Measurements from ENCODE around the gene PTPRM. TPM values are rescaled to one million over a fixed set of nuclear protein-coding genes. Genes with fewer than 3 reads are reported as not detected.

PTPRM gene
- total and polyA plus RNA-seq, 2 donors (not counting 3 experiments of a cell fraction or from before 2014, with no cell fraction given), result 37.4 to 43.7 TPM

- no peak overlapping the region for H2AFZ ChIP-seq (ENCODE audit: low read depth, low read length)
- no peak for TF ChIP-seq JUN (IDR thresholded peaks at IDR 0.05; ENCODE audit: borderline replicate concordance, insufficient read depth, insufficient read length, low read depth)
- no peak for TF ChIP-seq POLR2A (IDR thresholded peaks at IDR 0.05; ENCODE audit: low read depth, low read length)
- no peak for TF ChIP-seq FOS (IDR thresholded peaks at IDR 0.05; ENCODE audit: borderline replicate concordance, insufficient read depth, low read length)
- TF ChIP-seq MYC (IDR thresholded peaks at IDR 0.05; ENCODE audit: low read depth, low read length), result no peak
- TF ChIP-seq POLR2AphosphoS5 (IDR thresholded peaks at IDR 0.05; ENCODE audit: insufficient read depth, low read depth, low read length), result no peak
- no peak for TF ChIP-seq EZH2 (IDR thresholded peaks at IDR 0.05; ENCODE audit: borderline replicate concordance, low read depth, low read length, severe bottlenecking)
- no peak for TF ChIP-seq MAX (IDR thresholded peaks at IDR 0.05; ENCODE audit: insufficient read depth, insufficient read length)
- no peak for TF ChIP-seq GATA2 (IDR thresholded peaks at IDR 0.05; ENCODE audit: insufficient read depth, insufficient read length, low read depth, low read length)
- no peak for TF ChIP-seq CTCF (IDR thresholded peaks at IDR 0.05; ENCODE audit: extremely low read depth in 1 of 2, insufficient read depth in 1 of 2, low read depth in 1 of 2, low read length in 2 of 2)
- H3K9me3 ChIP-seq (replicated peaks; ENCODE audit: control insufficient read depth, insufficient read depth, low read length), result no peaks in the 10 kb centered on the region
- no peaks in the 10 kb centered on the region for H4K20me1 ChIP-seq (replicated peaks; ENCODE audit: control insufficient read depth, extremely low read depth, insufficient read depth, low read length)
- BruUV-seq (replicated peaks), result no TSS peak
- no peaks in the 10 kb centered on the region for H3K4me1 ChIP-seq (ENCODE audit: control insufficient read depth, extremely low read depth, insufficient read depth, low read length)
- no peak for DNase-seq (ENCODE audit: low read depth, low spot score)
- H3K4me2 ChIP-seq (ENCODE audit: insufficient read depth, low read length), result no peak overlapping the region
- H3K27ac ChIP-seq (ENCODE audit: insufficient read depth, low read depth, low read length), result no peak overlapping the region
- dilution Hi-C loops (cut with MboI; ENCODE audit: extremely low pct_ligation_motif_present, low sequenced_read_pairs), result no loop called here
- H3K9me1 ChIP-seq (replicated peaks; ENCODE audit: control insufficient read depth, extremely low read depth, insufficient read depth, low read length), result no peaks in the 10 kb centered on the region
- intact Hi-C loops (cut with micrococcal nuclease), result loop anchor here (10.0 kb wide), 1 partner anchor 367 kb away; no protein-coding TSS in a partner anchor
- H3K27me3 ChIP-seq (ENCODE audit: control insufficient read depth in 2 of 2, insufficient read depth in 2 of 2, low read length in 2 of 2), result no peaks in the 10 kb centered on the region
- ChIA-PET POLR2A (no interaction called here), CTCF (interaction anchor here (1.7 kb wide), 1 partner anchor 19 kb away, joined by 5 read pairs; no protein-coding TSS in a partner anchor)
- no peak for FAIRE-seq
- H3K4me3 ChIP-seq (replicated peaks in 1 of 3; ENCODE audit: insufficient read depth in 1 of 3, low read depth in 1 of 3, low read length in 3 of 3), result no peak overlapping the region
- no peaks in the 10 kb centered on the region for H3K36me3 ChIP-seq (ENCODE audit: control insufficient read depth in 2 of 2, extremely low read depth in 1 of 2, insufficient read depth in 2 of 2, low read length in 2 of 2)
- no peak overlapping the region for H3K9ac ChIP-seq (replicated peaks; ENCODE audit: extremely low read depth, insufficient read depth, low read length)
- H3K79me2 ChIP-seq (ENCODE audit: control insufficient read depth, insufficient read depth, low read length), result no peaks in the 10 kb centered on the region
Observed at GRCh38 chr18:7742224-7742623, 175.1 kb downstream of the PTPRM start.

Data from endothelial cell of umbilical vein (primary cell).